GM18951 (cell line): ENCODE measurements around the gene TMX4.
"Not testable (repeated sequence)": the region's sequence is repeated elsewhere in the genome, so short reads cannot be mapped to it uniquely, and the experiment has no call there.

ENCODE experiments used
- POLR2A ChIP-seq: IDR thresholded peaks from 4 replicates; pipeline ENCODE4 v1.6.1; 2011; ENCODE audit warnings: mild to moderate bottlenecking; ENCODE audit not compliant: insufficient read length, insufficient read depth; ENCODE audit errors: extremely low read depth
- in situ Hi-C: fragments of 300-500 bp; cut with MboI; formaldehyde crosslinking; loops from one replicate; pipeline ENCODE4 v1.12.0; 2022; ENCODE audit warnings: low sequenced_read_pairs, mixed read lengths, inconsistent platforms; ENCODE audit not compliant: unreplicated experiment

TMX4 gene

GRCh38 chr20:7975851-7976414 is 43.6 kb downstream of the TMX4 start:
- in situ Hi-C loops, result no loop called here
- no peak for TF ChIP-seq POLR2A

- in situ Hi-C loops, result no loop called here
- TF ChIP-seq POLR2A, result no peak
Measured at GRCh38 chr20:7974785-7975435, 44.7 kb downstream of the TMX4 start.

- in situ Hi-C loops, result no loop called here
- TF ChIP-seq POLR2A, result no peak
Measured at GRCh38 chr20:7971536-7972280, 47.9 kb downstream of the TMX4 start.

- TF ChIP-seq POLR2A, result no peak
- in situ Hi-C loops, result no loop called here
Measured at GRCh38 chr20:7967199-7967844, 52.2 kb downstream of the TMX4 start.

- no peak for TF ChIP-seq POLR2A
- in situ Hi-C loops, result no loop called here
Measured at GRCh38 chr20:7966176-7966575, 53.4 kb downstream of the TMX4 start.

- in situ Hi-C loops, result no loop called here
- no peak for TF ChIP-seq POLR2A
Measured at GRCh38 chr20:7959484-7959883, 60.1 kb downstream of the TMX4 start.

GRCh38 chr20:7956561-7956960 is 63.0 kb downstream of the TMX4 start:
- in situ Hi-C loops, result not testable (repeated sequence)

- TF ChIP-seq POLR2A, result no peak
- in situ Hi-C loops, result no loop called here
Measured at GRCh38 chr20:7950387-7950786, 69.2 kb downstream of the TMX4 start.

GRCh38 chr20:7943891-7944290 is 75.7 kb downstream of the TMX4 start:
- TF ChIP-seq POLR2A, result no peak
- in situ Hi-C loops, result loop anchor here (25.0 kb wide), 1 partner anchor 768 kb away; no protein-coding TSS in a partner anchor

- in situ Hi-C loops, result loop anchor here (25.0 kb wide), 1 partner anchor 772 kb away; no protein-coding TSS in a partner anchor
- no peak for TF ChIP-seq POLR2A
Measured at GRCh38 chr20:7940341-7940740, 79.2 kb downstream of the TMX4 start, which contains the start of gene HAO1. Gene HAO1, minus strand, starts transcription at chr20:7940458. Its CDS starts 36 bp downstream, at chr20:7940422.

GRCh38 chr20:7939663-7940062 is 79.9 kb downstream of the TMX4 start:
- TF ChIP-seq POLR2A, result no peak
- in situ Hi-C loops, result loop anchor here (25.0 kb wide), 1 partner anchor 773 kb away; no protein-coding TSS in a partner anchor

- in situ Hi-C loops, result loop anchor here (25.0 kb wide), 1 partner anchor 774 kb away; no protein-coding TSS in a partner anchor
Measured at GRCh38 chr20:7938058-7938457, 81.5 kb downstream of the TMX4 start.

GRCh38 chr20:7937328-7937727 is 82.2 kb downstream of the TMX4 start:
- no peak for TF ChIP-seq POLR2A
- in situ Hi-C loops, result loop anchor here (25.0 kb wide), 1 partner anchor 775 kb away; no protein-coding TSS in a partner anchor

More at GRCh38 chr20:7938058-7938457, 81.5 kb downstream of the TMX4 start:
- no peak for TF ChIP-seq POLR2A
